HG03521 (cell line): Measurements from ENCODE around the gene PRUNE2.
"Not testable (repeated sequence)": the region's sequence is repeated elsewhere in the genome, so short reads cannot be mapped to it uniquely, and the experiment has no call there.

Experiments
- ATAC-seq: cut with Tn5 transposase; IDR thresholded peaks from one replicate; pipeline ENCODE4 v1.9.1; 2021; ENCODE audit warnings: mild to moderate bottlenecking, moderate library complexity; ENCODE audit not compliant: unreplicated experiment

PRUNE2 gene

DNA sequence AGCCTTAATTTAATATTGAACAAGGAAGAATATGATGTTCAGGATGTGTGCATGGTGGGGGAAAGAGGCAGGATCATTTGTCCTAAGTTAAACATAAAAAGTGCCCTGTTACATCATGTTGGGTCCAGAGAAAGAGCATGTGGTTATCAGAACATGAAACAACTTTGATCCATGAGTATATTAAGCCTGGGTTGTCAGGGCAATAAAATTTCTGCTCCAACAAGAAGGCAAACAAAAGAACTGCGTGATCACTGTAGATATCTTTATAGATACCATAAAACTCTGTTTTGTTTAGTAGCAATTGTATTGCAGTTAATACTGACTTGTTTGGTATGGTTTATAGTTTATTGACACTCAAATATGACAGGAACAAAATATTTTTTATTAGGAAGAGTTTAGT lies 106.4 kb downstream of the PRUNE2 start:
- no peak for ATAC-seq

GRCh38 chr9:76798527-76798926 lies 107.4 kb downstream of the PRUNE2 start:
- ATAC-seq = no peak

DNA sequence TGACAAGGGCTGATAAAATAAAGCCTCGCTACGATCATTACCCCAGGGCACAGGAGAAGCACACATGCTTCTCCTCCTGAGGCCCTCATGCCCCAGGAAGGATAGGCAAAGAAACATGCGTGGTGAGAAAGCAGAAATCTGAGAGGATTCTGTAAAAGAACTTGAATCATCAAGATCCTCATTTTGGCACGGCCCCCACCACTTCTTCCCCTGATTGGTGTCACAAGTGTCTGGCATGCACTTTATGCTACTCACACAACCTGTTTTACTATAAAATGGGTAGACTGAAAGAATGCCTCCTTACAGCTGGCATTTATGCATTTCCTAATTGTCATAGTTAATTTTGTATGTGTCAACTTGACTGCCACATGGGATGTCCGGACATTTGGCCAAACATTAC lies 109.6 kb downstream of the PRUNE2 start:
- no peak for ATAC-seq

- ATAC-seq = no peak
Measured at GRCh38 chr9:76793784-76794431, 112.0 kb downstream of the PRUNE2 start.

DNA sequence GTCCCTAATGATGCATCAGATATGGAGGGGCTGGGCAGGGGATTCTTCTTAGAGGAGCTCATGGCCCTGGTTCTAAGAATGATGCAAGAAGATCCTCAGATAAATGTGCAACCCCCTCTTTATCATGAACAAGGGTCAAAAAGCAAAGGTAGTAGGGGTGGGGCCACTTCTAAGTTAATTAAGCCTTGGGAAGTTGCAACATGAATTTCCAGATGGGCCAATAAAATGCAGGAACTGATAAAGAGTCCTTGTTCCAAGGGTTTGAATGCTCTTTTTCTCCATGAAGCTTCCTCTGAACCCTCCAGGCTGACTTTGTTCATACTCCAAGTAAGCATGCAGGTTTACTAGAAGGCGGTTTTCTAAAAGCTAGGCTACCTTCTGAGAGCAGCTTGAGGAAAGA lies 116.1 kb downstream of the PRUNE2 start:
- no peak for ATAC-seq

GRCh38 chr9:76787677-76788076 lies 118.2 kb downstream of the PRUNE2 start:
- ATAC-seq = no peak

DNA sequence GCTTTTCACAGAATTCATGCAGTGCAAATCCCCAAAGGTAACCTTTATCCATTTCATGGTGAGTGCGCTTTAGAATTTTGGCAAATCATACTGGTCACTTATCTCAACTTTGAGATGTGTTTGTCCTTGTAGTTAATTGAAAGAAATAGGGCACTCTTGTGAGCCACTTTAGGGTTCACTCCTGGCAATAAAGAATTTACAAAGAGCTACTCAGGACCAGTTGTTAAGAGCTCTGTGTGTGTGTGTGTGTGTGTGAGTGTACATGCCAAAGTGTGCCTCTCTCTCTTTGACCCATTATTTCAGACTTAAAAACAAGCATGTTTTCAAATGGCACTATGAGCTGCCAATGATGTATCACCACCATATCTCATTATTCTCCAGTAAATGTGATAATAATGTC lies 120.4 kb downstream of the PRUNE2 start:
- ATAC-seq = no peak

- ATAC-seq = no peak
Measured at GRCh38 chr9:76784881-76785280, 121.0 kb downstream of the PRUNE2 start.

- no peak for ATAC-seq
Measured at GRCh38 chr9:76772686-76773445, 133.0 kb downstream of the PRUNE2 start.

DNA sequence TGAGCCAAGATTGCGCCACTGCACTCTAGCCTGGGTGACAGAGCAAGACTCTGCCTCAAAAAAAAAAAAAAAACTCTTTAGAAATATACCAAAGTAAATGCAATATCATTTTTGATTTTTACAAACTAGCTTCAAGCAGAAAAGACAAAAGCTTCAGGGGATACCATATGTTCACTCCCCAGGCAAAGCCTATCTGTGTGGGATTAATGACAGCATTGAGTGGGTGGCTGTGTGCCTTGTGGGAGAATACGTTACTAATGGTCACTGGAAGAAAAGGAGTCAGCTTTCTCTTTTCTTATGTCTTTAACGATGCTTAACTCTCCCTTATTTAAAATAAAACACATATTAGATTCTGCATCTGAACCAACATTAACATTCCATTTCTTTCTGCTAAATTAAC lies 139.8 kb downstream of the PRUNE2 start:
- ATAC-seq = no peak

- ATAC-seq = no peak
Measured at GRCh38 chr9:76764138-76764537, 141.8 kb downstream of the PRUNE2 start, which contains the start of gene PCA3. PCA3 (plus strand) TSS chr9:76764438.

- no peak for ATAC-seq
Measured at GRCh38 chr9:76761448-76761847, 144.5 kb downstream of the PRUNE2 start.

DNA sequence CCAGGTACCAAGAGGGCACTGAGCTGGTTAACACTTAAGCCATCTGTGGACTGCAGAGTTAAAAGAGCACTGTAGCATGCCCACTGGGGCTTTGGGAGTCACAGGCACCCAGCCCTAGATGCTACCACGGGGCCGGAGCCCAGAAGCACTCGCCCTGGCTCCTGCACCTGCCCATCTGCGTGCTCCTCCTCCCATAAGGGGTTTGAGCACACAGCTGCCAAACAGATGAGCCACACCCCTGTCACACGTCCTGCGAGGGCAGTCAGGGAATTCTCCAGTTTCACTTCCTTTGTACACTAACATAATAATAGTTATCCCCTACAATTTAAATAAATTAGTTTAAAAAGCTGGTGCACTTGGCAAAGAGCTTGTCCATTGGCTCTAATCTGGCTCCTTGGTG lies 146.2 kb downstream of the PRUNE2 start:
- no peak for ATAC-seq

DNA sequence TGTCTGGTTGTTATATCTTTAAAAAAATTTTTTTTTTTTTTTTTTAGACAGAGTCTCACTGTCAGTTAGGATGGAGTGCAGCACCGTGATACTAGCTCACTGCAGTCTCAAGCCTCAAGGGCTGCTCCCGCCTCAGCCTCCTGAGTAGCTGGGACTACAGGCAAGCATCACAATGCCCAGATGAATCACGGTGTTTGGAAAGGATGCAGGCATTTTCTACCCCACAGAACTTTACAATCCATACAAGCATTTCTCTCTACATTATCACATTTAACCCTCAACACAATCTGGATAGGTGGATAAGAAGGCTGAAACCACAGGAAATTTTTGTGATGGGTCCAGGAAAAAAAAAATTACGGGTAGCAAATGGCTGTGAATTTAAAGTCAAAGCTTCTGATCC lies 147.4 kb downstream of the PRUNE2 start:
- no peak for ATAC-seq

- no peak for ATAC-seq
Measured at GRCh38 chr9:76756941-76757673, 148.8 kb downstream of the PRUNE2 start.

- ATAC-seq = no peak
Measured at GRCh38 chr9:76756268-76756640, 149.7 kb downstream of the PRUNE2 start.

DNA sequence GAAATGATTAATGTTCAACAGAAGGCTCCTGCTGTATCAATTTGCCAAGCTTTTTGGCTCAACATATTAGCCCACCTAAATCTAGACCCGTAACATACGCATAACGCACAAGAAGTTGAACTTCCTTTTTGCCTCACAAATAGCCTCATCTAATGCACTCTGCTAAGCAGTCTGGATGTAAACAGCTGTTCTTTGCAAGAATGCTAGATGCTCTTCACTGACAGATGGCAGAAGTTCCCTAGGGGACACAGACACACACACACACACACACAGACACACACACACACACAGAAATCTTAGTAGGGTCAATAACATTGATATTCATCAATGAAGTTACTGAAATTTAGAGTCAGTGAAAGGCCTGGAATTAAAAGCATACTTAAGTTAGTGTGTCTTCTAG lies 154.9 kb downstream of the PRUNE2 start:
- ATAC-seq = no peak

DNA sequence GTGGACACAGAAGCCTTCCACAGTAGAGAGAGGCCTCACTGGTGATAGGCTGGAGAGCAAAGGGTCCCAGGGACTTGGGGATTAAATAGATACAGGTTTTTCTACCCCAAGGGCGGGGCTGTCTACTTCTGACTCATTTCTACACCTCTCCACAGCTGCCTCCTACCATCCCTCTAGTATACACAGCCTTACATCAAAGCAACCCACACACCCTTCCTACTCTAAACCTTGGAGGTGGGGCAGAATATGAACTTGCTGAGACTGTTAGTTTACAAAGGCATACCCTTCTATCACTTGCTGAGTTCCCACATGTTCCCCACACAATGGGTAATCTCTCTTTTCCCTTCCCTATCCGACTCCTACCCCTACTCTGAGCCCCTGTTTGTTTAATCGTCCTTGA lies 161.6 kb downstream of the PRUNE2 start:
- no peak for ATAC-seq

DNA sequence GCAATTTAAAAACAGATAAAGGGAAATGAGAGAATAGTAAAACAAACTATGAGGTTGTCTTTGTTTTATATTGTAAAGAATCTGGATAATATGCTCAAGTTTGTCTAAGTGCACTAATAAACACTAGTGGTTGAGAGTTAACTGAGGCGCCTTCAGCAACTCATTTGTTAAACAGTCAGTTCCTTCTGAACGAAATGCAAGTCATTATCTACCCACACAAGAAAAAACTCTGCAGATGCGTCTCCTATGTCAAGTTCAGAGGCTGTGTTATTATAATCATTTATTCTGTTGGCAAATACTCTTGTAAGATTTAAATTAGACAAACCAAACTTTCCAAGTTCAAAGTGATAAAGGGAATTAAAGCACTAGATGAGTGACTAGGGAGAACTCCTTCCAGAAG lies 162.0 kb downstream of the PRUNE2 start:
- no peak for ATAC-seq

- ATAC-seq = not testable (repeated sequence)
Measured at GRCh38 chr9:76742890-76743289, 163.0 kb downstream of the PRUNE2 start.

DNA sequence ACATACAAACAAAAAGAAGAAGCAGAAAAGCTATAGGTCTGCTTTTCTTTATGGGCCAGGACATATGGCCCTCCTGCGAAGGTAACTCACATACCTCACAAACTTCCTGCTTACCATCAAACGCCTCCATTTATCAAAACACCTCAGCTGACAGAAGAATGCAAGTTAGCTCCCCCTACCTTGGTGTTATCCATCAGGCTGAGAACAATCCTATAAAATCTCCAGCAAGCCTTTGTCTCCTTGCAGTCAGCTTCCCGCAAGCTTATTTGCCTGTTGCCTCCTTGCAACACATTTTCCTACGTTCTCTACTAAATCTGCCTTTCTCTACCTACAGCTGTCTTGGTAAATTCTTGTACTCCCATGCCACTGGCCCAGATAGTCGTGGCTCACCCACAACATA lies 164.4 kb downstream of the PRUNE2 start:
- ATAC-seq = no peak

DNA sequence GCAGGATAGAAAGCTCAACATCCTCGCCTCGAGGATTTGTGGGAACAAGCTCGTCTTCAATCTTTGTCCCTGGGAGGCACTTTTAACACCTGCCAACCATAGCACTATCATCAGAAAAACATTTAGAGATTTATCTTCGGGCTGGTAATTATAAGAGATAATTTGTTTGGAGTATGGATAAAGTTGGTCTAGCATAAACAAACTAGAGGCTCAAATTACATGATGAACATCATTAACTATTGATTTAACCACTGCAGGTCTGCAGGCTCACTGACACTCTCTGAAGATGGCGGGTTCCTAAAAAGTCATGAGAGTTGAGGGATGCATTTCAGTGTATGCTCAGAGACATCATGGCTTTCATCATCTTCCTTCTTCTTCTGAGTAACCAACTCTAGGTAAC lies 167.5 kb downstream of the PRUNE2 start:
- no peak for ATAC-seq
